Bronchial epithelial cell (primary cell): ENCODE data around the gene PWWP2B. TPM values are rescaled to one million over a fixed set of nuclear protein-coding genes. Genes with fewer than 3 reads are reported as not detected.

Experiments
- DNase-seq: peaks from one replicate; pipeline ENCODE4 v3.0.0-alpha.2; 2010; ENCODE audit warnings: low read depth
- FAIRE-seq: peaks from 2 replicates; lab custom pipeline; 2011; peaks lifted over from hg19 to GRCh38; lab: Jason Lieb, UNC
- H3K27me3 ChIP-seq: 2 replicates; pipeline ENCODE4 v1.5.1; 2011; ENCODE audit warnings: low read length; ENCODE audit not compliant: control insufficient read depth, insufficient read depth
- H3K36me3 ChIP-seq: 2 replicates; pipeline ENCODE4 v1.5.1; 2011; ENCODE audit warnings: low read length; ENCODE audit not compliant: control insufficient read depth, insufficient read depth
- H3K4me3 ChIP-seq: 2 replicates; pipeline ENCODE4 v1.5.1; 2011; ENCODE audit warnings: mild to moderate bottlenecking, low read depth, low read length, control low read depth
- CTCF ChIP-seq: IDR thresholded peaks from 2 replicates; pipeline ENCODE4 v1.5.1; 2011; ENCODE audit warnings: mild to moderate bottlenecking, moderate library complexity, low read length, control low read depth, inconsistent platforms; ENCODE audit not compliant: insufficient read depth, severe bottlenecking
- total RNA-seq: library from RNA; depleted of rRNA; stranded (reverse); fragments of >200 nt; gene quantifications from 2 replicates; pipeline ENCODE4 v1.2.1, GENCODE V29; 2014

Gene PWWP2B
- total RNA-seq, 1 donor from 2014 or later: 40.0 TPM

- DNase-seq: no peak
- Histone ChIP-seq H3K36me3 (no peaks in the 10 kb centered on the region), H3K4me3 (no peak overlapping the region), H3K27me3 (no peaks in the 10 kb centered on the region)
- FAIRE-seq: no peak
- no peak for TF ChIP-seq CTCF
Measured at GRCh38 chr10:132369636-132370185, 27.3 kb upstream of the PWWP2B start.

- H3K4me3 ChIP-seq: no peak overlapping the region
- H3K27me3 ChIP-seq: no peaks in the 10 kb centered on the region
- H3K36me3 ChIP-seq: no peaks in the 10 kb centered on the region
- DNase-seq (no peak), FAIRE-seq (no peak)
- no peak for TF ChIP-seq CTCF
Measured at GRCh38 chr10:132370426-132371340, 26.3 kb upstream of the PWWP2B start.

- Histone ChIP-seq H3K4me3 (no peak overlapping the region), H3K27me3 (no peaks in the 10 kb centered on the region), H3K36me3 (no peaks in the 10 kb centered on the region)
- TF ChIP-seq CTCF: peak; percentile 19
- no peak for DNase-seq
- peak; percentile 52 for FAIRE-seq
Measured at GRCh38 chr10:132371641-132372081, 25.3 kb upstream of the PWWP2B start.

GRCh38 chr10:132372516-132373095 is 24.4 kb upstream of the PWWP2B start:
- DNase-seq: no peak
- Histone ChIP-seq H3K36me3 (no peaks in the 10 kb centered on the region), H3K4me3 (no peak overlapping the region), H3K27me3 (no peaks in the 10 kb centered on the region)
- TF ChIP-seq CTCF: no peak
- FAIRE-seq: no peak

DNA sequence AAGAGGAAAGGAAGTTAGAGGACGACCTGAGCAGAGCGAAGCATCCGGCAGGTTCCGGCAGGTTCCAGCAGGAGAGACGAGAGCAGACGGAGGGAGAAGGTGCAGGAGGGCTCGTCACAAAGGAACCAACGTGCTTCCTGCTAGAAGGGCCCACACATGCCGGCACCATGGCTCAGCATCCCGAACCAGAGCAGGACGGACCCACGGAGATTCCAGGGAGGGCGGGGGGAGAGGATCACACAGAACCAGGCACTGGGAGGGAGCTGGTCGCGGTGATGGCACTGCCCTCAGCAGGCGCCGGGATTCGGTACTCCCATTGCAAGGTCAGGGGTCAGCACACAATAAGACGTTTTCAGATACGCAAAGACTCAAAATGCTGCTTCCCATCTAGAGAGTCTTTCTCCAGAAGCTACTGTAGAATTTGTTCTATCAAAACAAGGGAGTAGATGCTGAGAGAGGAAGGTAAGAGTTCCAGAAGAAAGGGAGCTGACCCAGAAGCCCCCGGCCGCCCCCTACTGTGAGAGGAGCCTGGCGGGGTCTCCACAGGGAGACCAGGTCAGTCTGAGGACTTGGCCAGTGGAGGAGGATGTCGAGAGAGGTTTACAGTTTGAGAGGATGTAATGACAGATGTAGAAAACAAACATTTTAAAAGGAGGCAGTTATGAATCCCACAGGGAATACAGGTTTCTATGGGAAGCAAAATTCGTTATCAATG is 23.6 kb upstream of the PWWP2B start:
- no peaks in the 10 kb centered on the region for H3K36me3 ChIP-seq
- FAIRE-seq (no peak), DNase-seq (no peak)
- TF ChIP-seq CTCF: no peak
- no peak overlapping the region for H3K4me3 ChIP-seq
- H3K27me3 ChIP-seq: no peaks in the 10 kb centered on the region
